Measurements from ENCODE around the gene RRAS. TPM values are rescaled to one million over a fixed set of nuclear protein-coding genes. Genes with fewer than 3 reads are reported as not detected.
"Not testable (repeated sequence)": the region's sequence is repeated elsewhere in the genome, so short reads cannot be mapped to it uniquely, and the experiment has no call there.

The RRAS gene
- total RNA-seq, 2 donors from 2014 or later, result 4.1 to 10.4 TPM

DNA sequence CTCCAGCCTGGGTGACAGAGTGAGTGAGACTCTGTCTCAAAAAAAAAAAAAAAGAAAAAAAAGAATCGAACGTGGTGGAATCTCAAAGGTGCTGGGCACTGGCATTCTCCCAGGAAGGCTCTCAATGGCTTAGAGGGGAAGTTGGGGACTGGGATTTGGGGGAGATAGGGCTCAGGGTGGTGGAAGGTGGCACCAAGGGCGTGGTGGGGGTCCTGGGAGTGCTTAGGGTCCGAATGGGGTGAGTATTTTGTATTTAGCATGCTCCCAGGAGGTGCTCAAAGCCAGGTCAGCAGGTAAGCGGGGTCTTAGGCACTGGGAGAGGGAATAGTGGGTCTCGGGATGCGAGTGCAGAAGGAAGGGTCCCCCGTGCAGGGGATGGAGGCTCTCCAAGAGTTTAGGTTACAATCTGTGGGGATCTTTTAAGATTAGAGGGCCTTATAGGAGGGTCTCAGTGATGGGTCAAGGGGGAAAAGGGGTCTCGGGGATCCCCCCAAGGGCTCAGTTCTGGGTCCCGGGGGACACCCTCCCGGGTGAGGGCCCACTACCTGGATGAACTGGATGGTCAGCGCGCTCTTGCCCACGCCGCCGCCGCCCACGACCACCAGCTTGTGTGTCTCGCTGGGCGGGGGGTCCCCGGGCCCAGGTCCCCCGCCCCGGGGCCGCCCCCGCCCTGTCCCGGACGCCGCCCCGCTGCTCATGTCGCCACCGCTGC lies 386 bp downstream of the RRAS start:
- peak overlapping the region; percentile 99 for H3K4me3 Mint-ChIP-seq
- no peaks in the 10 kb centered on the region for H3K9me3 Mint-ChIP-seq
- peak overlapping the region; percentile 99 for H3K27ac Mint-ChIP-seq
- peaks cover 46 to 55% of the 10 kb centered on the region in 2 donors for H3K4me1 Mint-ChIP-seq (ENCODE audit: low read depth in 2 of 2)
- no peak for DNase-seq (ENCODE audit: low spot score)
- H3K27me3 Mint-ChIP-seq, result peaks cover 0 to 4% of the 10 kb centered on the region in 2 donors
- ATAC-seq, result no peak
- no peaks in the 10 kb centered on the region for H3K36me3 Mint-ChIP-seq

DNA sequence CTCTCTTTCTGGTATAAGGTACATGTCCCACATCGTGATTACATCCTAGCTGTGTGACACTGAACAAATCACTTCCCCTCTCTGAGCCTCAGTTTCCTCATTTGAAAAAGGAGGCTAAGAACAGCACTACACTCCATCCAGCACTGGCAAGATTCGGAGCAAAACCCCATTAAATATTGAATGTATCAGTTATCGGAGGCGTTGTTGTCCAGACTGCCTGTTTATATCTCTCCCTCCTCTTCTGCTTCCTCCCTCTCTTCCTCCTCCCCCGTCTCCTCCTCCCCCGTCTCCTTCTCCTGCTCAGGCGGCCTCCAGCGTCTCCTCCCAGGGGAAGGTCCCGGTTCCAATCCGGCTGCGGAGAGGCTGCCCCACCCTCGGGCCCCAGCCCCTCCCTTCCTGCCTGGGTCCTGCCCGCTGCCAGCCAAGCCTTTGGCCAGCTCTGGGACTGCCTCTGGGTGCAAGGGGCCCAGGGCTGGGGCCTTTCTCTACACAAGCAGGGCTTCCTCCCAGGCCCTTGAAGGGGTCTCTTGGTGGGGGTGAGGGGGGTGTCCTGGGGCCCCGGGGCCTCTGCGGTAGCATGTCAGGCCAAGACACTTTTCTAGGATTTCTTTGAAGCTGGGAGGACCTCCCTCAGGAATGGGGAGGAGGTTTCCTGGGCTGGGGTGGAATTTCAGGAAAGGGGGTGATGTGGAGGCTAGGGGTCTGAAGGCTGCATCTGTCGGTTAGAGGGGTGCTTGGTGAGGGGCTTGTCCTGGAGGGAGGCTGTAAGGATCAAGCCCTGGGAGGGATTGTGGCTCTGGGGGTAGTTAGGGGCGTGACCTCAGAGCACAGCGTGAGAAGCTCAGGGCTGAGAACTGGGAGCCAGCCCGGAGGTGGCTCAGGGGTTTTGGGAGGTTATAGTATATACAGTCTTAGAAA lies 1.9 kb downstream of the RRAS start:
- peak overlapping the region; percentile 36 to 99 for H3K27ac Mint-ChIP-seq

DNA sequence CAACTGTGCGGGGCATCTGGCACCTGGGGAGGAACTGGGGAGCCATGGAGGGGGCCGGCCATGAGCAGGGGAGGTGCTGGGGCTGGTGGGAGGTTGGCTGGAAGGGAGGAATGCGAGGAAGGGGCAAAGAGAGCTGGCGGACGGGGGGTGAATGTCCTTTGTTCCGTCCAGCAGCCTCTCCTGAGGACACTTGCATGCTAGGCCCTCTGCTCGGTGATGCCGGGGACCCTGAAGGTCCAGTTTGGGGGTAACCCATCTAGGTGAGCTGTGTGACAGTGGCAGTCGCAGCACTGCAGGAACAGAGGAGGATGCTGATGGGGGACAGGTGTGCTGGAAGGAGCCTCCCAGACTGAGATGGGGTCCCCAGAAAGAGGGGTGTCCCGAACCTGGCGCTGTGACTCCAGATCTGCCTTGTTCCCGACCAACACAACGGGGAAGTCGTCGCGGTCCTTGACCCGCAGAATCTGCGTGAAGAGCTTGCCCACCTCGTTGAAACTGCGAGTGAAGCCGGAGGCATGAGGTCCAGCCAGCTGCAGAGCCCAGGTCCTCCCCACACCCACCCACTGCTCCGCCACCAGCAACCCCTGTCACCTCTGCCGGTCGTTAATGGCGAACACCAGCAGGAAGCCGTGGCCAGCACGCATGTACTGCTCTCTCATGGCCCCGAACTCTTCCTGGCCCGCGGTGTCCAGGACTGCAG lies 3.6 kb downstream of the RRAS start:
- peaks cover 24 to 27% of the 10 kb centered on the region in 2 donors for H3K4me1 Mint-ChIP-seq (ENCODE audit: low read depth in 2 of 2)
- DNase-seq (ENCODE audit: low spot score), result no peak
- H3K4me3 Mint-ChIP-seq, result no peak overlapping the region
- H3K27me3 Mint-ChIP-seq, result peaks cover 0 to 4% of the 10 kb centered on the region in 2 donors
- ATAC-seq, result no peak
- H3K9me3 Mint-ChIP-seq, result no peaks in the 10 kb centered on the region
- H3K27ac Mint-ChIP-seq, result no peak overlapping the region
- no peaks in the 10 kb centered on the region for H3K36me3 Mint-ChIP-seq

More for the DNA sequence above, 1.9 kb downstream of the RRAS start:
- no peak for DNase-seq (ENCODE audit: low spot score)
- peak overlapping the region; percentile 99 for H3K4me3 Mint-ChIP-seq
- peaks cover 0 to 4% of the 10 kb centered on the region in 2 donors for H3K27me3 Mint-ChIP-seq
- no peaks in the 10 kb centered on the region for H3K9me3 Mint-ChIP-seq
- ATAC-seq, result no peak
- peaks cover 34 to 40% of the 10 kb centered on the region in 2 donors for H3K4me1 Mint-ChIP-seq (ENCODE audit: low read depth in 2 of 2)
- H3K36me3 Mint-ChIP-seq, result no peaks in the 10 kb centered on the region

DNA sequence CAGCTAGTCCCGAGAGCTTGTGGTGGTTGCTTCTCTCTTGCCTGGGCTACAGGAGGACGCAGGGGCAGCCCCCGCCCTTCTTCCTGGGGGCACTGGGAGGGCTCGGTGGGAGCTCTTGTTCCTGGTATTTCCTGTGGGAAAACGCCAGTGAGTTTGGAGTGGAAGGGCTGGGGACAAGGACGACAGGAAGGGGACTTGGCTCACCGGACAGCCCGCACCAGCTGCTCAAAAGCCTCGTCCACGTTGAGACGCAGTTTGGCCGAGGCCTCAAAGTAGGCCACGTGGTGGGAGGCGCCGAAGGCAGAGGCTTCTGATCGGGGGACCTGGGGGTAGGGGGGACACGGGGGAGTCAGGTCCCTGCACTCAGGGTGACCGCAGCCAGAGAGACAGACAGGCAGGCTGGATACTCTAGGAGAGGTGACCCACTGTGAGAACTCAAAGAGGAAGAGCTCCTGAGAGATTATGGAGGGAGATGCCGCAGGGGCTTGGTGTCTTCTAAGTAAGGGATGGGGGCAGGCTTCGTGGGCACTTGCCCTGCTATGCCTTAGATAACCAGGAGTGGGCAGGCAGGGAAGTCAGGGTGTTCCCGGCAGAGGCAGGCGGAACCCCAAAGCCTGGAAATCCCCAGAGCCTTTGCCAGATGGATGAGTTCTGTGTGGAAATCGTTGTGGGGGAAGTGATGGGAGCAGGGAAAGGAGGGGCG lies 4.3 kb downstream of the RRAS start:
- H3K27ac Mint-ChIP-seq, result peak overlapping the region in 1 of 2 donors; percentile 51
- H3K27me3 Mint-ChIP-seq, result peaks cover 0 to 4% of the 10 kb centered on the region in 2 donors
- DNase-seq (ENCODE audit: low spot score) (no peak), ATAC-seq (no peak)
- peaks cover 20 to 22% of the 10 kb centered on the region in 2 donors for H3K4me1 Mint-ChIP-seq (ENCODE audit: low read depth in 2 of 2)
- no peaks in the 10 kb centered on the region for H3K9me3 Mint-ChIP-seq
- H3K36me3 Mint-ChIP-seq, result no peaks in the 10 kb centered on the region
- H3K4me3 Mint-ChIP-seq, result no peak overlapping the region

DNA sequence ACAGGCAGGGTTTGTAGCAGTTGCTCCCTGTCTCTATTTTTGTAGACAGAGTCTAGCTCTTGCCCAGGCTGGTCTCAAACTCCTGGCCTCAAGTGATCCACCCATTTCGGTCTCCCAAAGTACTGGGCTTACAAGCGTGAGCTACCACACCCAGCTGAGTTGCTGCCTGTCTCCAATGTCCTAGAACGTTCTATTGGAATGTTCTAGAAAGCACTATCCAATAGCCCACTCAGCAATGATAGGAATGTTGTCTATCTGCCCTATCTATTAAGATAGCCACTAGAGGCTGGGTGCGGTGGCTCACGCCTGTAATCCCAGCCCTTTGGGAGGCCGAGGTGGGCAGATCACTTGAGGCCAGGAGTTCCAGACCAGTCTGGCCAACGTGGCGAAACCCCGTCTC lies 6.7 kb downstream of the RRAS start:
- not testable (repeated sequence) for H3K9me3 Mint-ChIP-seq; DNase-seq (ENCODE audit: low spot score); H3K4me1 Mint-ChIP-seq (ENCODE audit: low read depth in 2 of 2); H3K27me3 Mint-ChIP-seq; H3K4me3 Mint-ChIP-seq; ATAC-seq; H3K27ac Mint-ChIP-seq; H3K36me3 Mint-ChIP-seq

DNA sequence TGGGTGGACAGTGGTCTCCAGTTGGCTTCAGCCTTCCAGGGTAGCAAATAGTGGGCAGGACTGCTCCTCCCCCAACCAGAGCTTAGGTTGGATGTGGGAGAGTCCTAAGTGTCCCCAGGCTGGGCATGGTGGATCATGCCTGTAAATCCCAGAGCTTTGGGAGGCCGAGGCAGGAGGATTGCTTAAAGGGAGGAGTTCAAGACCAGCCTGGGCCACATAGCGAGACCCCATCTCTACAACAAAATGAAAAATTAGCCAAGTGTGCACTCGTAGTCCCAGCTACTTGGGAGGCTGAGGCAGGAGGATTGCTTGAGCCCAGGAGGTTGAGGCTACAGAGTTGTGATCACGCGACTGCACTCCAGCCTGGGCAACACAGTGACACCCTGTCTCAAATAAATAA lies 7.4 kb downstream of the RRAS start:
- Mint-ChIP-seq H3K27ac (no peak overlapping the region), H3K9me3 (no peaks in the 10 kb centered on the region), H3K4me1 (ENCODE audit: low read depth in 2 of 2) (peaks cover 1 to 2% of the 10 kb centered on the region in 2 donors), H3K27me3 (no peaks in the 10 kb centered on the region), H3K4me3 (no peak overlapping the region), H3K36me3 (no peaks in the 10 kb centered on the region)
- ATAC-seq (no peak), DNase-seq (ENCODE audit: low spot score) (no peak)

DNA sequence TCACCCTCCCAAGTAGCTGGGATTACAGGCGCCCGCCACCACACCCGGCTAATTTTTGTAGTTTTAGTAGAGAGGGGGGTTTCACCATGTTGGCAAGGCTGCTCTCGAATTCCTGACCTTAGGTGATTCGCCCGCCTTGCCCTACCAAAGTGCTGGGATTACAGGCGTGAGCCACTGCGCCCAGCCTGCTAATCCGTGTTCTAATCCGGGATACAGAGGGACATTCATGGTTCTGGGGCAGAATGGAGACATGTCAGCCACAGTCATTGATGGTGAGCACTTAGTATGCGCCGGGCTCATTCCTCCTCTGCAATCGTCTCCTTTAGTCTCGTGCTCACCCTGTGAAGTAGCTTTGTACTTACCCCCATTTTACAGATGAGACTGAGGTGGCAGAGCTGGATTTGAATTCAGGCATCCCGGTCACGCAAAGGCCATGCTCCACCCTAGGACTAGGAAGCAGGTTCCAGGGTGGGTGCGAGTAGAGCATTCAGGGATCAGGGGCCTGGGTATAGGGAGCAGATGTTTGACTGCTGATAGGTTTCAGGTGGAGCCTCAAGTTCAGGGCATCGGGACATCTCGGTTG lies 8.2 kb downstream of the RRAS start:
- Mint-ChIP-seq H3K27me3 (no peaks in the 10 kb centered on the region), H3K9me3 (no peaks in the 10 kb centered on the region), H3K36me3 (no peaks in the 10 kb centered on the region), H3K4me3 (no peak overlapping the region), H3K4me1 (ENCODE audit: low read depth in 2 of 2) (no peaks in the 10 kb centered on the region), H3K27ac (no peak overlapping the region)
- ATAC-seq (no peak), DNase-seq (ENCODE audit: low spot score) (no peak)

DNA sequence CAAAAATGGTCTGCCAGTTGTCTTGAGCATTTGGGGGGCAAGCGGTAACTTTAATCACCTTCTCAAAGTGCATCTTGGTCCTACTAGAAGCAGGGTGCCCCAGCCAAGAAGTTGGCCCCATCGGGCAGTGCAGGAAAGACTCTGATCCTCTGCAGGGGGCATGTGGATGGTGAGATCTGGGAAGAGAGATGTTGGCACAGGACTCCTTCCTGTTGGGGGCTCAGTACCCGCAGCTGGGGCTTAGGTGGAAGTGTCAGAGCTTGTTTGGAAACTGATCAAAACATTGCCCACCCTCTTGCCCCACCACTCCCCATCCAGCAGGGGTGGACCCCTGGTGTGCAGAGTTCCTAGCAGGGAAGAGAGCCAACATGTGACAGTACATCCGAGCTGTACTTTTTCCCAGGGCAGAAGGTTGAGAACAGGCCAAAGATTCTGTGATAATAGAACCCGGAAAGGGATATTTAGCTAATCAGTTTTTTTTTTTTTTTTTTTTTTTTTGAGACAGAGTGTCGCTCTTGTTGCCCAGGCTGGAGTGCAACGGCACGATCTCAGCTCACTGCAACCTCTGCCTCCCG lies 8.8 kb downstream of the RRAS start:
- Mint-ChIP-seq H3K9me3 (no peaks in the 10 kb centered on the region), H3K4me3 (no peak overlapping the region), H3K36me3 (no peaks in the 10 kb centered on the region), H3K27ac (no peak overlapping the region), H3K4me1 (ENCODE audit: low read depth in 2 of 2) (no peaks in the 10 kb centered on the region), H3K27me3 (no peaks in the 10 kb centered on the region)
- no peak for DNase-seq (ENCODE audit: low spot score)
- ATAC-seq, result no peak

DNA sequence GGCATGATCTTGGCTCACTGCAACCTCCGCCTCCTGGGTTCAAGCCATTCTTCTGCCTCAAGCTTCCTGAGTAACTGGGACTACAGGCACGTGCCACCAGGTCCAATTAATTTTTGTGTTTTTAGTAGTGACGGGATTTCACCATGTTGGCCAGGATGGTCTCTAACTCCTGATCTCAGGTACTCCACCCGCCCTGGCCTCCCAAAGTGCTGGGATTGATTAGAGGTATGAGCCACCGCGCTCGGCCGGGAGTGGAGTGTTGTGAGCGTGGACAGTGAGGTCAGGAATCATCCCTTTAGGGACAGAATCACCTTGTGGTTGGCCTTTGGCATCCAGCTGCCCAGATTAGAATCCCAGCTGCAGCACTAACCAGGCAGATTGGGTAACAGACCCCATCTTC lies 10.3 kb downstream of the RRAS start:
- no peak for ATAC-seq
- Mint-ChIP-seq H3K9me3 (no peaks in the 10 kb centered on the region), H3K27me3 (no peaks in the 10 kb centered on the region)

DNA sequence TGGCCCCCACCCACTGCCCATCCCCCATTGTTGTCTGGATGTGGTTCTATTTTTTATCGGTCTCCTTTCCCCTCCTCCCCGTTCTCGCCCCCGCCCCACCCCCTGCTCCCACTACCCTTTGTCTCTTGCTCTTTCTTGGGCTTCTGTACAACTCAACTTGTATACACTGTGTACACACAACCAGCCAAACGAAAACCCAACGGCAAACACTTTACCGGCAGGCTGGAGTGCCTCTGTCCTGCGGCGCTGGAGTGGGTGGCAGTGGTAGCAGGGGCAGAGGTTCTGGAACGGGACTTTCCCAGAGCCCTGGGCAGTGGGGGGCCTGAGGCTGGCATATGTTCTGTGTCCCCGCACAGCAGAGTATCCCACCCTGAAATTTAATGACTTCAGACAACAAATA lies 13.7 kb downstream of the RRAS start:
- no peaks in the 10 kb centered on the region for H3K9me3 Mint-ChIP-seq
- no peaks in the 10 kb centered on the region for H3K36me3 Mint-ChIP-seq
- H3K4me1 Mint-ChIP-seq (ENCODE audit: low read depth in 2 of 2), result no peaks in the 10 kb centered on the region

More for the DNA sequence above, 10.3 kb downstream of the RRAS start:
- Mint-ChIP-seq H3K27ac (no peak overlapping the region), H3K4me3 (no peak overlapping the region), H3K4me1 (ENCODE audit: low read depth in 2 of 2) (no peaks in the 10 kb centered on the region), H3K36me3 (no peaks in the 10 kb centered on the region)
- no peak for DNase-seq (ENCODE audit: low spot score)

DNA sequence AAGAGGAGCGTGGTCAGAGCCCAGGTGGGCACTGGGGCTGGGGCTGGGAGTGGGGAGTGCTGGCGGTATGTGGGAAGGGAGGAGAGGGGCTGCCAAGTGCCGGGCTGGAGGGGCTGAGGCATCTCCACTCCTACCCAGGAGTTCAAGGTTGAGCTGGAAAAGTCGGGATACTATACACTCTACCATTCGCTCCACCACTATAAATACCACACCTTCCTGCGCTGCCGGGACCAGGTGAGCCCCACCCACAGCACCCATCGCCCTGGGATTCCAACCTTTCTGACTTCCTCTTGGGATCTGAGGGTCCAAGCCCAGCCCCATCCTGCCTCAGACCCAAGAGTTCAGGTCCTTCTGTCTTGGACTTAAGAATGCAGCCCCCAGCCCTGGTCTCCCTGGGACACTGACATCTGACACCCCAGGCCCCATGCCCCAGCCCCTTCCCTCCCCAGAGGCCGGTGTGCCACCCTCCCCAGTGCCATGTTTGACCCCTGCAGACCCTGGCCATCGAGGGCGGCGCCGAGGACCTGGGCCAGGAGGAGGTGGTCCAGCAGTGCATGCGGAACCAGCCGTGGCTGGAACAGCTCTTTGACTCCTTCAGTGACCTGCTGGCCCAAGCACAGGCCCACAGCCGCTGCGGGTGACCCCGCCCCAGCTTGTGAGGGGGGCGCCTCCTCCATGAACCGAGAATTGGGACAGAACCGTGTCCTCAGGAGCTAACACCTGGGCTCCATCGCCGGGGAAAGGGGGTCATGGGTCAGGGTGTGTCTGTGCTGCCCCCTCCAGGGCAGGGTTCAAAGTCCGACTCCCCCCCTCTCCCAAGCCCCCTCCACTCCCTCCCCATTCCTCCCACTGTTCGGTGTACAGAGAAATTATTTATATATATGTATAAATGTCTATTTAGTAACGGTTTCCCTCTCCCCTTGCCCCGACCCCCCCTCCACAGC lies 14.7 kb downstream of the RRAS start:
- Mint-ChIP-seq H3K9me3 (no peaks in the 10 kb centered on the region), H3K27ac (no peak overlapping the region), H3K4me3 (no peak overlapping the region), H3K36me3 (no peaks in the 10 kb centered on the region), H3K27me3 (no peaks in the 10 kb centered on the region), H3K4me1 (ENCODE audit: low read depth in 2 of 2) (no peaks in the 10 kb centered on the region)
- DNase-seq (ENCODE audit: low spot score) (no peak), ATAC-seq (peak in 1 of 2 donors; percentile 31)

More for the DNA sequence above, 13.7 kb downstream of the RRAS start:
- DNase-seq (ENCODE audit: low spot score) (no peak), ATAC-seq (no peak)
- Mint-ChIP-seq H3K27ac (no peak overlapping the region), H3K27me3 (no peaks in the 10 kb centered on the region), H3K4me3 (no peak overlapping the region)

DNA sequence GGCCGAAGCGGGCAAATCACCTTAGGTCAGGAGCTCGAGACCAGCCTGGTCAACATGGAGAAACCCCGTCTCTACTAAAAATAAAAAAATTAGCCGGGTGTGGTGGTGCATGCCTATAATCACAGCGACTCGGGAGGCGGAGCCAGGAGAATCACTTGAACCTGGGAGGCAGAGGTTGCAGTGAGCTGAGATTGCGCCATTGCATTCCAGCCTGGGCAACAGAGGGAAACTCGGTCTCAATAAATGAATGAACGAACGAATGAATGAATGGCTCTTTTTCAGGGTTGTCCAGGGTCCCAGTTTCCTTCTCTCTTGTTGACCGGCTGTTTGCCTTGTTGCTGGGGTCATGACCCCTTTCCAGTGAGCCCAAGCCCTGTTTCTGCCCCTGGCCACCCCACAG lies 22.1 kb downstream of the RRAS start:
- H3K27me3 Mint-ChIP-seq; H3K36me3 Mint-ChIP-seq; H3K9me3 Mint-ChIP-seq; H3K4me3 Mint-ChIP-seq; DNase-seq (ENCODE audit: low spot score); ATAC-seq: not testable (repeated sequence)
- Mint-ChIP-seq H3K27ac (peak overlapping the region; percentile 19 to 28), H3K4me1 (ENCODE audit: low read depth in 2 of 2) (peaks cover 20 to 21% of the 10 kb centered on the region in 2 donors)
